Adipocyte (in vitro differentiated cells): ENCODE measurements around the gene AUH.

ENCODE experiments used
- DNase-seq: peaks from one replicate; pipeline ENCODE4 v3.0.0-alpha.2; 2015; ENCODE audit warnings: low read depth
- H3K27me3 ChIP-seq: replicated peaks from 2 replicates; pipeline ENCODE4 v1.7.0; 2013; ENCODE audit warnings: mild to moderate bottlenecking, low read length, moderate library complexity; ENCODE audit not compliant: control insufficient read depth, insufficient read depth
- H3K36me3 ChIP-seq: 2 replicates; pipeline ENCODE4 v1.7.0; 2013; ENCODE audit warnings: low read length, mild to moderate bottlenecking, moderate library complexity; ENCODE audit not compliant: control insufficient read depth, insufficient read depth, severe bottlenecking
- H3K4me1 ChIP-seq: 2 replicates; pipeline ENCODE4 v1.7.0; 2013; ENCODE audit warnings: mild to moderate bottlenecking, low read length, moderate library complexity; ENCODE audit not compliant: control insufficient read depth, insufficient read depth
- H3K4me3 ChIP-seq: 2 replicates; pipeline ENCODE4 v1.7.0; 2013; ENCODE audit warnings: mild to moderate bottlenecking, low read length, moderate library complexity
- H3K9ac ChIP-seq: 2 replicates; pipeline ENCODE4 v1.7.0; 2013; ENCODE audit warnings: mild to moderate bottlenecking, low read length, moderate library complexity
- H3K9me3 ChIP-seq: 2 replicates; pipeline ENCODE4 v1.7.0; 2013; ENCODE audit warnings: mild to moderate bottlenecking, low read length, moderate library complexity; ENCODE audit not compliant: control insufficient read depth

Gene AUH

GRCh38 chr9:91220021-91220420 lies 141.7 kb downstream of the AUH start:
- H3K4me1 ChIP-seq = peaks cover 5% of the 10 kb centered on the region
- peaks cover 4% of the 10 kb centered on the region for H3K36me3 ChIP-seq
- H3K9me3 ChIP-seq = no peaks in the 10 kb centered on the region
- H3K27me3 ChIP-seq = no peaks in the 10 kb centered on the region
- no peak overlapping the region for H3K9ac ChIP-seq
- no peak for DNase-seq
- H3K4me3 ChIP-seq = no peak overlapping the region

GRCh38 chr9:91219557-91219956 lies 142.2 kb downstream of the AUH start:
- DNase-seq = no peak
- H3K36me3 ChIP-seq = peaks cover 4% of the 10 kb centered on the region
- H3K27me3 ChIP-seq = no peaks in the 10 kb centered on the region
- no peak overlapping the region for H3K9ac ChIP-seq
- H3K4me3 ChIP-seq = no peak overlapping the region
- no peaks in the 10 kb centered on the region for H3K9me3 ChIP-seq
- H3K4me1 ChIP-seq = peaks cover under 1% of the 10 kb centered on the region

- H3K27me3 ChIP-seq = no peaks in the 10 kb centered on the region
- DNase-seq = no peak
Measured at GRCh38 chr9:91217388-91217787, 144.3 kb downstream of the AUH start.

GRCh38 chr9:91214867-91215266 lies 146.9 kb downstream of the AUH start:
- Histone ChIP-seq H3K4me1 (peaks cover 12% of the 10 kb centered on the region), H3K27me3 (no peaks in the 10 kb centered on the region), H3K9me3 (no peaks in the 10 kb centered on the region), H3K36me3 (peaks cover 4% of the 10 kb centered on the region), H3K9ac (no peak overlapping the region), H3K4me3 (no peak overlapping the region)
- no peak for DNase-seq

More at GRCh38 chr9:91217388-91217787, 144.3 kb downstream of the AUH start:
- H3K9ac ChIP-seq = no peak overlapping the region
- H3K4me3 ChIP-seq = no peak overlapping the region
- no peaks in the 10 kb centered on the region for H3K9me3 ChIP-seq
- peaks cover 4% of the 10 kb centered on the region for H3K36me3 ChIP-seq
- H3K4me1 ChIP-seq = no peaks in the 10 kb centered on the region

GRCh38 chr9:91214086-91214485 lies 147.6 kb downstream of the AUH start:
- no peak overlapping the region for H3K9ac ChIP-seq
- H3K9me3 ChIP-seq = no peaks in the 10 kb centered on the region
- H3K36me3 ChIP-seq = peaks cover 2% of the 10 kb centered on the region
- H3K4me3 ChIP-seq = no peak overlapping the region
- no peak for DNase-seq
- peaks cover 12% of the 10 kb centered on the region for H3K4me1 ChIP-seq
- no peaks in the 10 kb centered on the region for H3K27me3 ChIP-seq

- H3K4me3 ChIP-seq = peak overlapping the region; percentile 49
- H3K9me3 ChIP-seq = no peaks in the 10 kb centered on the region
- H3K4me1 ChIP-seq = peaks cover 23% of the 10 kb centered on the region
- no peak for DNase-seq
- no peaks in the 10 kb centered on the region for H3K27me3 ChIP-seq
- peak overlapping the region; percentile 64 for H3K9ac ChIP-seq
- H3K36me3 ChIP-seq = no peaks in the 10 kb centered on the region
Measured at GRCh38 chr9:91212596-91213243, 149.0 kb downstream of the AUH start.

- Histone ChIP-seq H3K27me3 (no peaks in the 10 kb centered on the region), H3K9me3 (no peaks in the 10 kb centered on the region), H3K36me3 (no peaks in the 10 kb centered on the region), H3K4me1 (peaks cover 31% of the 10 kb centered on the region), H3K4me3 (peak overlapping the region; percentile 49), H3K9ac (peak overlapping the region; percentile 64)
- DNase-seq = no peak
Measured at GRCh38 chr9:91211919-91212318, 149.8 kb downstream of the AUH start.

- Histone ChIP-seq H3K4me3 (no peak overlapping the region), H3K9me3 (no peaks in the 10 kb centered on the region), H3K36me3 (no peaks in the 10 kb centered on the region), H3K9ac (peak overlapping the region; percentile 64), H3K27me3 (no peaks in the 10 kb centered on the region), H3K4me1 (peaks cover 34% of the 10 kb centered on the region)
- DNase-seq = no peak
Measured at GRCh38 chr9:91211414-91211813, 150.3 kb downstream of the AUH start.

- Histone ChIP-seq H3K4me1 (peaks cover 34% of the 10 kb centered on the region), H3K4me3 (no peak overlapping the region), H3K9ac (peak overlapping the region; percentile 7), H3K9me3 (no peaks in the 10 kb centered on the region), H3K27me3 (no peaks in the 10 kb centered on the region), H3K36me3 (no peaks in the 10 kb centered on the region)
- no peak for DNase-seq
Measured at GRCh38 chr9:91210318-91210717, 151.4 kb downstream of the AUH start.

GRCh38 chr9:91208837-91209236 lies 152.9 kb downstream of the AUH start:
- Histone ChIP-seq H3K27me3 (no peaks in the 10 kb centered on the region), H3K9ac (peak overlapping the region; percentile 62), H3K9me3 (no peaks in the 10 kb centered on the region), H3K4me3 (no peak overlapping the region), H3K4me1 (peaks cover 34% of the 10 kb centered on the region), H3K36me3 (no peaks in the 10 kb centered on the region)
- DNase-seq = no peak

- peak overlapping the region; percentile 62 for H3K9ac ChIP-seq
- DNase-seq = no peak
- no peaks in the 10 kb centered on the region for H3K9me3 ChIP-seq
- H3K36me3 ChIP-seq = no peaks in the 10 kb centered on the region
- H3K27me3 ChIP-seq = no peaks in the 10 kb centered on the region
- peaks cover 34% of the 10 kb centered on the region for H3K4me1 ChIP-seq
- H3K4me3 ChIP-seq = peak overlapping the region; percentile 67
Measured at GRCh38 chr9:91208419-91208745, 153.3 kb downstream of the AUH start.
